Heart right ventricle (tissue), 16 donors: ENCODE data around the gene ERCC2. TPM values are rescaled to one million over a fixed set of nuclear protein-coding genes. Genes with fewer than 3 reads are reported as not detected.

ENCODE experiments used
- ATAC-seq, 8 donors: fragments of 200-7000 bp; cut with Tn5 transposase; one replicate each; pipeline ENCODE4 v1.9.1; 2020; ENCODE audit warnings: mild to moderate bottlenecking in 8 of 8, moderate library complexity in 8 of 8, moderate number of reproducible peaks in 1 of 8
- DNase-seq, 2 donors: peaks; one replicate each; pipeline ENCODE4 v3.0.0-alpha.2; 2020
- H3K27ac ChIP-seq, 10 donors: fragments of 200-600 bp; sonication (generic) in 2 of 10; one replicate each; pipeline versions ENCODE4 v1.5.0 to v1.8.0; 2020 to 2022; ENCODE audit warnings: mild to moderate bottlenecking in 3 of 10
- H3K27me3 ChIP-seq, 7 donors: fragments of 200-600 bp; one replicate each; pipeline ENCODE4 v1.8.0; 2021 to 2022; ENCODE audit warnings: mild to moderate bottlenecking in 2 of 7
- H3K36me3 ChIP-seq, 9 donors: fragments of 200-600 bp; sonication (generic) in 1 of 9; one replicate each; pipeline versions ENCODE4 v1.5.0 to v1.8.0; 2020 to 2022; ENCODE audit warnings: mild to moderate bottlenecking in 2 of 9
- H3K4me1 ChIP-seq, 9 donors: fragments of 200-600 bp; sonication (generic) in 1 of 9; one replicate each; pipeline versions ENCODE4 v1.5.0 to v1.8.0; 2020 to 2022; ENCODE audit warnings: mild to moderate bottlenecking in 4 of 9
- H3K4me3 ChIP-seq, 10 donors: fragments of 200-600 bp; sonication (generic) in 2 of 10; one replicate each; pipeline versions ENCODE4 v1.5.0 to v1.8.0; 2020 to 2022; ENCODE audit warnings: mild to moderate bottlenecking in 7 of 10, moderate library complexity in 2 of 10
- H3K9me3 ChIP-seq, 11 donors: fragments of 200-600 bp in 10 of 11; sonication (generic) in 2 of 11; one replicate each; pipeline versions ENCODE4 v1.5.0 to v1.8.0; 2013 to 2022; ENCODE audit warnings: mild to moderate bottlenecking in 2 of 11, control low read depth in 1 of 11, moderate library complexity in 1 of 11
- WGBS, 2 donors: extraction: QIAGEN DNeasy Blood & Tissue Kit; methylation state at CpG; one replicate each; pipeline ENCODE4 v1.1.7; 2013; ENCODE audit warnings: inconsistent platforms in 1 of 2; 5-methylcytosine and 5-hydroxymethylcytosine counted together
- intact Hi-C, 10 donors: fragments of 100-400 bp; cut with DNase I; formaldehyde crosslinking; loops; one replicate each; pipeline versions ENCODE4 v1.11.1 to v1.14.2; 2022
- polyA plus RNA-seq, 2 donors: library from polyadenylated mRNA; stranded (reverse); fragments of 200-250 nt; gene quantifications; one replicate each; pipeline ENCODE4 v1.2.3, GENCODE V29; 2013
- total RNA-seq, 10 donors: library from RNA; stranded (reverse); fragmentation: NEBNext Ultra II Directional in 3 of 10; extraction: Animal tissue kit (Norgen Biotek cat#: 25700) in 3 of 10; gene quantifications; one replicate each; pipeline versions ENCODE4 v1.2.1 to v1.2.4, GENCODE V29; 2021 to 2023
- TF ChIP-seq, protein P1 (sequence below), 9 donors: fragments of 200-600 bp; sonication (generic) in 2 of 9; IDR thresholded peaks; one replicate each; pipeline versions ENCODE4 v1.5.0 to v1.8.0; 2021 to 2022; ENCODE audit warnings: antibody characterized with exemption in 9 of 9, mild to moderate bottlenecking in 5 of 9, moderate library complexity in 1 of 9
- donor health status: Arrhythmogenic right ventricular cardiomyopathy.
- donor health status: ischemic (EF 13 %, LVEDD 7.1; RV severe dilation, severe dysfunction).
- donor health status: healthy with polysubstance abuse.
- donor health status: DM: no; HTN: yes; CAD: no.
- donor health status: DM: no; HTN: no; CAD: no.
- donor health status: ischemic (EF 25% LVEDD 6.9; RV normal size, moderate dysfunction).
- donor health status: ischemic (EF 25% LVEDD 5.7; RV mildly dilated, moderate dysfunction).
- donor health status: healthy.
- donor health status: DM: yes; HTN: yes; CAD: no.
- donor health status: Ischemic cardiomyopathy.
- donor health status: ischemic (EF 35%, LVEDD 5.7; RV mildly dilated, moderate dysfunction).
- donor health status: nonischemic (EF 11% LVEDD 7.7; RV severe dilation, severe dysfunction).
- donor health status: DM: yes; HTN: yes; CAD: no.
- donor health status: PGD.
- donor health status: ischemic (EF 29% LVEDD 5.4; RV normal size, mild dysfunction).
- donor health status: nonischemic (EF 23%, LVEDD 6.1; RV moderate dilation, normal function).

The ERCC2 gene
- total and polyA plus RNA-seq, 12 donors: 6.5 to 15.2 (median 13.7) TPM

- H3K27me3 ChIP-seq: peaks cover 0 to 32% (median 0%) of the 10 kb centered on the region in 7 donors
- H3K36me3 ChIP-seq: peaks cover 0 to 20% (median 0%) of the 10 kb centered on the region in 9 donors
- ATAC-seq (peak; percentile 53 to 77 (median 68)), DNase-seq (peak; percentile 77 to 78)
- 0% methylated on average over 51 of the region's 51 CpGs for WGBS, 2 donors
- intact Hi-C loops: loop anchor here in 2 of 10 donors (1.0 to 2.0 kb wide), 2 partner anchors 16 to 17 kb away; partner anchors contain the start of gene ERCC1 (in 2 of the 2)
- peaks cover 7 to 54% (median 44%) of the 10 kb centered on the region in 9 donors for H3K4me1 ChIP-seq
- TF ChIP-seq, protein P1, sequence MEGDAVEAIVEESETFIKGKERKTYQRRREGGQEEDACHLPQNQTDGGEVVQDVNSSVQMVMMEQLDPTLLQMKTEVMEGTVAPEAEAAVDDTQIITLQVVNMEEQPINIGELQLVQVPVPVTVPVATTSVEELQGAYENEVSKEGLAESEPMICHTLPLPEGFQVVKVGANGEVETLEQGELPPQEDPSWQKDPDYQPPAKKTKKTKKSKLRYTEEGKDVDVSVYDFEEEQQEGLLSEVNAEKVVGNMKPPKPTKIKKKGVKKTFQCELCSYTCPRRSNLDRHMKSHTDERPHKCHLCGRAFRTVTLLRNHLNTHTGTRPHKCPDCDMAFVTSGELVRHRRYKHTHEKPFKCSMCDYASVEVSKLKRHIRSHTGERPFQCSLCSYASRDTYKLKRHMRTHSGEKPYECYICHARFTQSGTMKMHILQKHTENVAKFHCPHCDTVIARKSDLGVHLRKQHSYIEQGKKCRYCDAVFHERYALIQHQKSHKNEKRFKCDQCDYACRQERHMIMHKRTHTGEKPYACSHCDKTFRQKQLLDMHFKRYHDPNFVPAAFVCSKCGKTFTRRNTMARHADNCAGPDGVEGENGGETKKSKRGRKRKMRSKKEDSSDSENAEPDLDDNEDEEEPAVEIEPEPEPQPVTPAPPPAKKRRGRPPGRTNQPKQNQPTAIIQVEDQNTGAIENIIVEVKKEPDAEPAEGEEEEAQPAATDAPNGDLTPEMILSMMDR (IDR thresholded peaks at IDR 0.05): no peak
- H3K9me3 ChIP-seq: no peaks in the 10 kb centered on the region
- peak within 1 kb of the TSS; percentile 86 to 97 (median 94) for H3K27ac ChIP-seq
- H3K4me3 ChIP-seq: peak within 1 kb of the TSS; percentile 55 to 99 (median 72)
These were observed 36.1 kb upstream of the ERCC2 start, which contains the start of gene POLR1G for GRCh38 chr19:45406226-45407090. TSS of gene POLR1G (plus strand) at chr19:45406644. CDS start at chr19:45406697, 53 bp downstream.

DNA sequence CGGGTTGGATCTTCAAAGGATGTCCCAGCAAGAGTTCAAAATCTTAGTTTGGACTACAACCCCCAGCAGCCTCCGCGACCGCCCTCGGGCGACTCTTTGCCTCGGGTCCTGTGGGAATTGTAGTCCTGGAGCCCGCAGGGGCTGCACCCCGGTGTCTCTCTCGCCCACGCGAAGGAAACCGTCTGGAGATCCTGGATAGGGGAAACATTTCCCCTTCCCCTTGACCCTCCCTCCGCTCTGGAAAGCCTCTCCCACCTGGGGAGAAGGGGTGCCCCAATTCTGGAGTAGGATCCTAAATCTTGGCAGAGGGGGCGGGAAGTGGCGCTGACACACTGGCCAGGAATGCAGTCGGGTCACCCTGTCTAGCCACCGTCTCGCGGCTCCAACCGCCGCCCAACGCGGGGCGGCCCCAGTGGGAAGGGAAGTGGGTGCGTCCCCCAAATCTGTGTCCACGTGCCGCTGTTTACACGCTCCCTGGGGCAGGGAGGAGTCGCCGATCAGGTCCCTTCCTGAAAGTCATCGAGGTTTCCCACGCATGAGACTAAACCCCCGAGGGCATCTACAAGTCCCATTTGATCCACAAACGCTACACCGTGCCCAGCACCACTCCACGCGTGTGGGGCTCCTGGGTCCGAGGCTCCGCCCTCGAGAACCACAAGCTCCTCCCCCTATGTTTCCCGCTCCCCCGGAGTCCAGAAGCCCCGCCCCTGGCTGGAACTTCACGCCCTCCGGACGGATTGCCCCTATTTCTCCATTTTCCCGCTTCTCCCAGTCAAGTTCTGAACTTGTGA is 35.3 kb upstream of the ERCC2 start:
- Histone ChIP-seq H3K4me1 (peaks cover 7 to 54% (median 44%) of the 10 kb centered on the region in 9 donors), H3K27ac (peak overlapping the region; percentile 86 to 97 (median 94)), H3K4me3 (peak overlapping the region; percentile 55 to 99 (median 72)), H3K36me3 (peaks cover 0 to 13% (median 0%) of the 10 kb centered on the region in 9 donors), H3K27me3 (peaks cover 0 to 32% (median 0%) of the 10 kb centered on the region in 7 donors), H3K9me3 (no peaks in the 10 kb centered on the region)
- 0% methylated on average over 48 of the region's 48 CpGs for whole genome bisulfite sequencing, 2 donors
- TF ChIP-seq, protein P1 (IDR thresholded peaks at IDR 0.05): no peak
- ATAC-seq (peak; percentile 55 to 85 (median 77)), DNase-seq (peak; percentile 87 to 94)
- intact Hi-C loops: loop anchor here in 2 of 10 donors (1.0 to 2.0 kb wide), 2 partner anchors 17 to 18 kb away; partner anchors contain the start of gene ERCC1 (in 2 of the 2)

- Histone ChIP-seq H3K9me3 (no peaks in the 10 kb centered on the region), H3K4me3 (peak within 1 kb of the TSS; percentile 55 to 99 (median 72)), H3K27ac (peak within 1 kb of the TSS; percentile 86 to 97 (median 94)), H3K36me3 (peaks cover 0 to 12% (median 0%) of the 10 kb centered on the region in 9 donors), H3K27me3 (peaks cover 0 to 32% (median 0%) of the 10 kb centered on the region in 7 donors), H3K4me1 (peaks cover 7 to 60% (median 49%) of the 10 kb centered on the region in 9 donors)
- ATAC-seq: peak; percentile 60 to 78 (median 74)
- 3 to 7% methylated on average over 46 of the region's 46 CpGs for WGBS, 2 donors
- DNase-seq: peak; percentile 87 to 89
- TF ChIP-seq, protein P1 (IDR thresholded peaks at IDR 0.05): no peak
- intact Hi-C loops: no loop called here
These were observed 34.4 kb upstream of the ERCC2 start, which contains the start of gene PPP1R13L for GRCh38 chr19:45404557-45405434. TSS of gene PPP1R13L (minus strand) at chr19:45405069. CDS start at chr19:45398318, 6,751 bp downstream.
